ELR (cell line): ENCODE data around the gene CABP2.
"Not testable (repeated sequence)": the region's sequence is repeated elsewhere in the genome, so short reads cannot be mapped to it uniquely, and the experiment has no call there.

Experiments used
- DNase-seq: peaks from one replicate; pipeline ENCODE4 v3.0.0-alpha.2; 2015; ENCODE audit warnings: low read depth

CABP2 gene

GRCh38 chr11:67476692-67477091 lies 46.6 kb downstream of the CABP2 start:
- DNase-seq = not testable (repeated sequence)

GRCh38 chr11:67472882-67473281 lies 50.4 kb downstream of the CABP2 start:
- no peak for DNase-seq

GRCh38 chr11:67470337-67471002 lies 52.8 kb downstream of the CABP2 start:
- DNase-seq = no peak

GRCh38 chr11:67469508-67469811 lies 53.8 kb downstream of the CABP2 start:
- no peak for DNase-seq
